HG02938 (cell line): ENCODE results near the gene SLIT3.

Experiments used
- ATAC-seq: cut with Tn5 transposase; IDR thresholded peaks from one replicate; pipeline ENCODE4 v1.9.1; 2021; ENCODE audit warnings: mild to moderate bottlenecking, moderate library complexity; ENCODE audit not compliant: unreplicated experiment

Gene SLIT3

DNA sequence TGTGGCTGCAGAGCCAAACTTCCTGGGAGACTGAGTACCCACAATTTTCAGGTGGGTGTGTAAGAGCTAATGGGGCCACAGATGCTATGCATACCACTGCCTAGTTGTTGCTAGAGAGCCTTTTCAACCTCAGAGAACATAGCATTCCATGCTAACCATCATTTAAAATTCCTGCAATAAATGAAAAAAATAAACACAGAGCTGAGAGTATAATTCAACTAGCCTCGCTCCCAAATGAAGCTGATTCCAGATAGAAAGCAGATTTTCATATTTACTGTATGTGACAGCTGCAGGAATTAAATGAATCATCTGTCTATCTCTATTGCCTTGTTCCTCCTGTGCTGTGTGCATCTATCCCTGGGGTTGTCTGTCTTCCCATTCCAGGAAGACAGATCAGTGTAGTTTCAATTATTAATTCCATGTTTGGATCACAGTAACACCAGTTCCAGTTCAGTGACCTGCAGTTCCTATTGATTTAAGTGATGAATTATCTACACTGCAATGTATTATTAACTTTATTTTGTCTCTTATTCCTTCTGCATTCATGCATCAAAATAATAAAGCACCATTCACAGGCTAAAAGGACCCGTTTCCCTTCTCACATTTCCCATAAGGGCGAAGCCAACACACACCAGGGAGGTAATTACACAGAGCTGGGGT is 324.5 kb downstream of the SLIT3 start:
- ATAC-seq: no peak

DNA sequence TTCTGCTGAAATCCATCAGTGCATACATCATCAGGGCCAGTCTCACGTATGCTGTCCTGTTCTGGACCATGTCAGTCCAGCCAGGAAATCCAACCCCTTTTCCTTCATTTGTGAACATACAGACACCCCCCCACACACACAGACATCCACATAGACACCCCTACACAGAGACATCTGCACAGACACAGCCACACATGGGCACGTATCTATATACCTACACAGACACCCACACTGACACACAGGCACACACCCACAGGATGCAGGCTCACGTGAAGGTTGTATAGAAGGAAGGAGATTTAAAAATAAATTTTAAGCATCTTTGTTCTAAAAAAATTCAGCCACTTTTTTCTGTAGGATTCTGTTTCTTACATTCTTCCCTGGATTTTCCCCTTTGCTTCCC is 325.6 kb downstream of the SLIT3 start:
- ATAC-seq: no peak

DNA sequence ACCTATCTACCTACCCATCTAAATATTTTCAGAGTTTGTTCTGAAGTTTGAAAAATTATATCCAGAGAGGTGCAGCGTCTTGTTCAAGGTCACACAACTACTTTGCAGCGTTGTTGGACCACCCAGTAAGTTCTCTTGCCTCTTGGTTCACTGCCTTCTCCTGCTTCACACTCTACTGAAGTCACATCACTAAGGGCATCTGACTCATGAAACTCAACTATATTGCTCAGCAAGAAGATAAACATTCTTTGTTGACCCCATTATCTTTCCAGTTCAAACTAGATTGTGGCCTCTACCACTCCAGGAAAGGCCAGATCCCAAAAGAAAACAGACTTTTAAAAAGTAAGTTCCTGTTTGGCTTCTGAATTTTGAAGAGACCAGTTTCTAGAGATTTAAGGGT is 326.9 kb downstream of the SLIT3 start:
- no peak for ATAC-seq

DNA sequence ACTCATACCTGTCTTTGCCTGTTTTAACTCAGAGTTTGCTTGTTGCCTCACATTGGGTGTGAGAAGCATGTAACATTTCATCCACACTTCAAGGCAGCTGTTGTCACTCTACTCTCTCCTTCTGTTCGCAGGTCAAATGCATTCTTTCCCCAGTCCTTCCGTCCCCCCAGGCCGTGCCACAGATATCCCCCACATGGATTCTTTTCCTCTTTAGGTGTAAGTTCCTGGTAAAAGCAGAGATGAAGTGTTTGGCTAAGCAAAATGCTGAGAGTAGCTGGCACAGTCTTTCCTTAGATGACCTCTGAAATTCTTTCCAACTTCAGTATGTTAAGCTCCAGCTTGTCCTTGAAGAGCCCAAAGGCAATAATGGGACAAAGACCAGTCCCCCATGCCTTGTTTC is 328.2 kb downstream of the SLIT3 start:
- no peak for ATAC-seq

DNA sequence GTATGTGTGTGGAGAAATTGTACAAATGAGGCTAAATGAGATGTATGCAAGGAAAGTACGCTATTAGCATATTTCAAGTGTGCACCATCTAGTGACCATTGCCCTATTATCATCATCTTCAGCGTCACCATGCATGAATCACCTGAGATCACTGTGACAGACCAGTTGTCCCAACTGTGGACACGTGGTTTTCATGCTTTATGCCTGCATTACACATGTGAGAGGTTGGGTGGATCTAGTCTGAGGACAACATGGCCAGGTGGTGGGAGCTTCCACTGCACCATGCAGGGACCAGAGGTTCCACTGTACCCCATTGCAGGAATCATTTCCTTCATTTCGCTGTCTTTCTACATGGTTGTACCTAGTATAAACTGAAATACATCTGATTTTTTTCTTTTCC is 329.8 kb downstream of the SLIT3 start:
- no peak for ATAC-seq

DNA sequence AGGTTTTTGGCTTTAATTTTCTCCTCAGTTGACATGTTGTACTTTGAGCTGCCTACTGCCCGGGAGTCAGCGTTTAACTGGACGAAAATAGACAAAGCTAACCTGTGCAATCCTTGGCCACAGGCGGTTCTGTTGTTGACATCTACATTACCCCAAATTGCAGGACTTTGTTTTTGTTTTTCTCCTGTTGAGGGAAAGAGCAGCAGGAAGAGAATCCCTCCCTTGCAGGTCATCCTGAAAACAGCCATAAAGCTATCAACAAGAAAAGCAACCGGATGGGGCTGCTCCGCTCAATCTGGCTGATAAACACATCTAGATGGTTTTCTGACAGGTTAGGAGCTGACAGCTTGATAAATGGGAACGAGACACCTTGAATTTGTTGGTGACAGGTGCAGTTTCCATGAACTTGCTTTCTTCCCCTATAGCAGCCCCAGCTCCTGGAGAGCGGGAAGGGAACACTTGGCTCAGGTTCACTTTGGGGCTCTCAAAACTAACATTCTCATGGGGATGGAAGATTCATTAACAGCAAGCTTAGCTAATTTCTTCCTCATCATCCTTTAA is 331.5 kb downstream of the SLIT3 start:
- no peak for ATAC-seq

DNA sequence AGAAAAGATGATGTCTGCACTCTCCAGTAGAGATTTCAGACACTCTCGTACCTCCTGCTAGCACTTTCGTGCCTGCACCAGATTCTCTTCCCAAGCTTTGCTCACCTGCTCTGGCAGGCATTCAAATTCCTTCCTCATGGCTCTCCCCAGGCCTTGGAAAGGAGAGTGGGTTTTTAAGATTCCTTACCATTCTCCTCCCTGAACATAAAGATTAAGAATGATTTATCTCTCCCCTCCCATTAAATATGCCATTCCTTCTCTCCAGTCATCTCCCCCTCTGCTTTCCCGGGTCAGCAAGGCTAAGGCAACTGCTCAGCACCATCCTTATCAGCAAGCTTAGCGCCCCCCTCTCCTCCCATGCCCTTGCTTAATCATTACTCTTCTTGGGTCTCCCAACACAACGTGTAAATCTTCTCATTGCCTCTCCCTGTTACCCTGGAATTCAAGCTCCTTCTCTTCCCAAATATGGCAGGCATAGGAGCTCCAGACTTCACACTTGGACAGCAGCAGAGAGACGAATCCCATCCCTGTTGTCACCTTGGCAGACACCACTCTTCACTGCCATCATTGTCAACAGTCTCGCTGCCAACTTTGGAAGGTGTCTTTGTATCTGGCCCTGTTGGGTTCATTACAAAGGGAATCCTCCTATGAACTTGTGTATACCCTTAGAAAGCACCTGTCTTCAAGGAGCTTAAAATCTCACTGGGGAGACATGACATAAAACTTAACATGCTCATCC is 332.9 kb downstream of the SLIT3 start:
- ATAC-seq: no peak

DNA sequence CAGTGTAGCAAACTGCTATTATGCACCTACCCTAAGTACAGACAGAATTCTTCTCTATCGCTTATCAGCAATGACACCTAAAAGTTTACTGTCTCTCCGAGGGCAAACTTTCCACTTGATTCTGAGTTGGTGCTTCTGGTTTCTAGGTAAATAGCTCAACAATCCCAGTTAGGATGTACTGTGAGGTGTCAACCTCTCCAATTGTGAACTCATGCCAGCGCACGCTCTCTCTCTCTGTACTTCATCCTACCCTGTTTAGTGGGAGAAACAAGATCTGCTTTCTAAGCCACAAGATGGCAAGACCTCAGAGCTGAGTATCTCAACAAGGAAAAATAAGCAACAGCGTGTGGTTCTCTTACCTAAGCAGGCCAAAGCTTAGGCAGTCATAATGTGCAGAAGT is 335.3 kb downstream of the SLIT3 start:
- no peak for ATAC-seq

DNA sequence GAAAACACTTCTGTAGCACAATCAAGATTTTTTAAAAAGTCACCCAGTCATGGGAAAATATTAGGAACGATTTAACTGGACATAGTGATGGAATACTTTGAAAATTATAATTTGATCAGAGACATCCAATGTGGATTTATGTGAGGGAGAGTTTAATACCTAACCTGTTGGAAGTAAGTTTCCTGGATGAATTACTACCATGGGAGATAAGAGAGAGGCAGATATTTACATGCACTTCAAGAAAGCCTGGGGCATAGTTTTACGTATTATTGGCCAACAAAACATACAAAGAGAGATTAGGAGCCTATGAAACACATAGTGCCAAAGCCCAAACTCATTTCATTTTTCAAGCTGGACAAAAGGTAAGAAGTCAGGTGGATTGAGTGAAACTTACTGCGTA is 336.8 kb downstream of the SLIT3 start:
- no peak for ATAC-seq

DNA sequence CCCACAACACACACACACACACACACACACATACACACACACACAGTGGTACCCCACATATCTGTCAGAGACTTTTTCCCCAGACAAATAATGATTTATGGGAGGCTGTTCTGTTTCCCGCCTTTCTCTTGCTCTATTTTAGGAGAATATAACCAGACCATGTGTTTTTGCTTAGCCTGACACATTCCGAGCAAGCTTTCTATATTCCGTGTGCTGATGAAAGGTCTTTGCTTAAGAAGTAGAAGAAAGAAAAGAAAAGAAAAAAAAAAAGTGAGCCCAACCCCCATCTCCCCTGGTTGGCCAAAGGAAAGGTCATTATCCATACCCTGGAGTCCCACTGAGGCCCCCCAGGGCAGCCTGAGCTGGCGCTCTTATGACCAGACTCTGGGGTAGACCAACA is 338.6 kb downstream of the SLIT3 start:
- no peak for ATAC-seq

DNA sequence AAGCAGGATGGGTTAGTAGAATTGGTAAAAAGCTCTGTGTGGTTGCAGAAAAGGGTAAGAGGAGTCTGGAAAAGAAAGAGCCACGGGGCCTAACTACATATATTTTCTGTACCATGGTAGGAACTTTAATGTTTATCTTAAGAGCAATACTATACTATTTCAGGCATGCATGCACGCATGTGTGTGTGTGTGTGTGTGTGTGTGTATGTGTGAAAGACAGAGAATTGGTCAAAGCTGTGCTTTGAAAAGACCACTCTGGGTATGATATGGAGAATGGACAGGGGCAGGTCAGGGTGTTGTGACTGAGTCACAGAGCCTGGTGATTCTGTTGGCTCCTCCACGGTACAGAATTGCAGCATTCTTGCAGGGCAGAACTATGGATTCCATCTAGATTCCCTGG is 339.3 kb downstream of the SLIT3 start:
- ATAC-seq: no peak

DNA sequence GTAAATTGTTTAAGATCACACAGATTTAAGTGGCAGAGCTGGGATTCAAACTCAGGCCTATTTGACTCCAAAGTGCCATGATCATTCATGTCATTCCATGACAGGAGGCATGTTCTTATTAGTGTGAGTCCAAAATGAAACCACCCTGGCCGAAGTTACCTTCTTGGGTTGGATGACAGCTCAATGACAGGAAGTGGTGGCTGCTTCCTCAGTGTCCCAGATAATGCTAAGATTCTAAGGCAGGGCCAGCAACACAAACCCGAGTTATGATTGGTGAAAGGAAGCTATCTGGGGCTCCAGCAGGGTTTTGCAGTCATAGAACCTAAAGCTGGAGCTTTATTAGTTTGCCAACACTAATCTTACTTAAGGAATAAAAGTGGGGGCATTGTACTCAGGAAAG is 340.4 kb downstream of the SLIT3 start:
- no peak for ATAC-seq

DNA sequence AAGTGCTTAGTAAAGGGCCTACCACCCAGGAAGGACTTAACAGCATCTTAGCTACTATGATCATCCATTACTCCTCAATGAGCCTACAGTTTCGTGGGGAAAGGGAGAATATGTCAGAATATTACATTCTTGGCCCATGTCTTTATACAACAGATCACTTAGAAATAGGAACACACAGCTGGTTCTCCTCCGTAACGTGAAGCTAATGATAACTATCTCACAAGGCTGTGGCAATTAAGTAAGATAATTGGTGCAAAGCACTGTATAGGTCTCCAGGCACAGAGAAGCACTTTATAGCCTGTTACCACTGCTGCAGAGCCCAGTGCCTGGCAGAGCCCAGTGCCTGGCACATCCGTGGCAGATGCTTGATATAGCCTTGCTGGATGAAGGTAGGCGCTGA is 347.6 kb downstream of the SLIT3 start:
- no peak for ATAC-seq

DNA sequence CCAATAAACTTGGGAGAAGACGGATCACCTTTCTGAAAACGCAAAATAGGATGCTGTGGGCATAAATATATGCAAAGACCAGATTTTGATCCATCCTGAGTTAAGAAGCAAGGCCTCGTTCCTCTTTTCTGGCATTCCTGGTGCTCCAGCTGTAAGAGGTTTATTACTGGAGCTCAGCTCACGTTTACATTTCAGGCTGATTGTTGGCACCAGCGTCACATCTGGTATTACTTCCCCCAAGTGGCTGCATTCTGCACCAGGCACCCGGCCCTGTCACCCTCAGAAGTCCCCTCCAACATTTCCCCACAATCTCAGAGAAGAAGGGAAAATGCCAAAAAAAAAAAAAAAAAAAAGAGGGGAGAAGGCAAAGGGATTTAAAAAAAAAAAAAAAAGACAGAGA is 348.7 kb downstream of the SLIT3 start:
- no peak for ATAC-seq

DNA sequence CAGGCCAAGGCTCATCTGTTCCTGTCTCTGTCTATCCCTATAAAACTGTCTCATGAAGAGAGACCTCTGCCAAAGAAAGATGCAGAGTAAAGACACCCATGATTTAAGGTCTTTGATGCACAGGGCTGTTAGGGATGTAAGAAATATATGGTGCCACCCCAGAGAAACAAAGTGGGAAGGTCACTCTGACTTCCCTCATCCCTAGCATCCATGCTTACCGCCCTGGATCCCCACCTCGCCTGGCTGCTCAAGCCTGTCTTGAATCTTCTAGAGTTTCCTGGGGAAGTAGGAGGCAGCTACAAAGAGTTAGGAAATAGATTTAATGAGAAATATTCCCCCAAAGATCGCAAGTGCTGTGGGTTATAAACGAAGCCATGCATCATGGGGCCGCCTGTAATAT is 349.2 kb downstream of the SLIT3 start:
- no peak for ATAC-seq

DNA sequence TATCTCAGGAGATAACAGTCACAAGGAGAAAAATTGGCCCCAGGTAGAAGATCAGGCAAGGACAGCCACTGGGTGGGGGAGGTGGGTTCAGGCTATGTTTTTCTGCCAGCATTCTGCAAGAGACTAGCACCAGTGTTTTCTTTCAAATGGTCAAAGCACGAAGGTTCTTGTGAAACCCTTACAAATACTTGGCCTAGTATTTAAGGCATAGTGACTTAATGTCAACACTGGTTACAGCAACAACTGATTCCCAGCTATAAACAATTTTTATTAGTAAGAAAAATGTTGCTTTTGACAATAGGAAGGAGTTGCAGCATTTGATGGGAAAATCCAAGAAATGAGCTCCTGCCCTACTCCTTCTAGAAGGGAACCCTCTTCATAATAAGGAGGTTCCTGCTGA is 349.6 kb downstream of the SLIT3 start:
- no peak for ATAC-seq

DNA sequence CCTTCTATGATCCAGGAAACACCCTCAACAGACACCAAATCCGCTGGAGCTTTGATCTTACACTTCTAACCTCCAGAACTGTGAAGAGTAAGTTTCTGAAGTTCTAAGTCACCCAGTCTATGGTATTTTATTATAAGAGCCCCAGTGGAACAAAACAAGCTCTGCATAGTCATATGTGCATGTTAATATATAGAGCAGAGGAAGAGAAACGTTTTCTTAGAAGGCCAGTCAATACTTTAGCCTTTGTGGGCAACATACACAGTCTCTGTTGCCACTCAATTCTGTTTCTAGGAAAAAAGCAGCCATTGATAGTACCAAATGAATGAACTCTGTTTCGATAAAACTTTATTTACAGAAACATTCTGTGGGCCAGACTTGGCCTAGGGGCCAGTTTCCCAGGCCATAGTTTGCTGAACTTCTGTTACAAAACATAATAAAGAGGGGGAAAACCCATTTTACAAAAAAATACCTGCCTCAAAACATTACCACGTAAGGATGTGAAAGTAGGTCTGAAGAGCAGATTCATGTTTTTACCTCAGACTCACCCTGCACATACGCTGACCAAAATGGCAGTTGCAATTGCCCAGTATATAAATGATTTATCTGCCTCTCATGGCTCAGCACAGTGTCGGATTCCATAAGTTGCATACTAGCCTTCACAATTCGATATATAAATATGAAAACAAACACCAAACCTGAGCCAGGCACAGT is 350.5 kb downstream of the SLIT3 start:
- ATAC-seq: peak; percentile 78

DNA sequence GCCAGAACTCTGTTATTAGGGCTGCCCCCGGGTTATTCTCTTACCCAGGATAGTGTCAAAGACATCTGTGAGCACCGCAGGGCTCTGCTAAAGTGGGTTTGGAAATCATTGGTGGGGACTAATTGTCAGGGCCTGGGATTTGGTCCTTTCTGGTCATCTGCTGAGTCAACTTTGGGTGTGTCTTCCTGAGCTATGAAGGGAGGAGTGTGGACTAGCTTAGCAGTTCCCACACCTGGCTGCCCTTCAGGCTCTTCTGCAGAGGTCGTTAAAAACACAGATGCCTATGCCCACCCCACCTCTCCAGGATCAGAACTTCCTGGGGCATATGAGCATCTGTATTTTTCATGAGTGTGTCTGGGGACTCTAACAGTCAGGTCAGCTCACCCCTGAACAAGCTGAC is 352.2 kb downstream of the SLIT3 start:
- ATAC-seq: no peak

DNA sequence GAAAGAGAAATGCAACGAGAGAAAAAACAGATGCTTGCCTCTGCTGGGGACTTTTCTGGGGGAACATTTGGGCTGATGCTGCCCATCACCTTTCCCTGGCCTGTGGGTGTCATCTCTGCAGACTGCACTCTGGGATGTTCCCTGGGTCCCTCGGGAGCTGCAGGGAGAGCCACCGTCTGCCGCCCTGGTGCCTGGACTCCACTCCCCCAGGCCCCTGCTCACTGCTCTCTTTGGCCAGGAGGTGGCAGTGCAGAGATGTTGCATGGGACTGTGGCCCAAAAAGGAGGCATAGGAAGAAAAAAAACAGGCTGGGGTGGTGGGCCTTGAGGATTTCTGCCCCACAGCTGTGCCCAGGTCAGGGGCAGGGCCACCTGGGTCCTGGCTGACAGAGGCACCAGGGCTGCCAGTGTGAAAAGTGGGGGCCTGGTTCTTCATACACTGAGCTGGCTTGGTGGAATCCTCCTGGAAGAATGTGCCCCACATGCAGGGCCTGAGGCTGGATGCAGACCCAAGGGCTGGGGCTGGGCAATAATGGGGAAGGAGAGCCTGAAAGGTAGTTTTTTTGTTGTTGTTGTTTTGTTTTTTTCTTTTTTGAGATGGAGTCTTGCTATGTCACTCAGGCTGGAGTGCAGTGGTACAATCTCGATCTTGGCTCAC is 353.6 kb downstream of the SLIT3 start:
- peak; percentile 41 for ATAC-seq

DNA sequence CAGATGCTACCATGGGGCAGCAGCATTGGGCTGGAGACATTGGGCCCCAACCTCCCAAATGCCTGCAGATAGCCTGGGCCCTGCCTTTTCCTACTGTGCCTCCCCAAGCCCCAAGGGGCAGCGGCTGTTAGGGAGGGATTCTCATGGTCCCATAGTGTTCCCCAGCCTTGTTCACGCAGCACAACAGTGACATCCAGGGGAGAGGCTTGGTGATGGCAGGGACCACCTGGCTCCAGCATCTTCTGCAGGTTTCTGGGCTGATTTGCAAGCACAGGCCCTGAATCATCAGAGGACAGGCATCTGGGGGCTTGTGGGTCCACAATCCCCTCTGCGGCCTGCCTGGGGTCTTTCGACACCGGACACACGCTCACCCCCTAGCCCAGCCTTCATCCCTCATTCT is 354.6 kb downstream of the SLIT3 start:
- no peak for ATAC-seq

DNA sequence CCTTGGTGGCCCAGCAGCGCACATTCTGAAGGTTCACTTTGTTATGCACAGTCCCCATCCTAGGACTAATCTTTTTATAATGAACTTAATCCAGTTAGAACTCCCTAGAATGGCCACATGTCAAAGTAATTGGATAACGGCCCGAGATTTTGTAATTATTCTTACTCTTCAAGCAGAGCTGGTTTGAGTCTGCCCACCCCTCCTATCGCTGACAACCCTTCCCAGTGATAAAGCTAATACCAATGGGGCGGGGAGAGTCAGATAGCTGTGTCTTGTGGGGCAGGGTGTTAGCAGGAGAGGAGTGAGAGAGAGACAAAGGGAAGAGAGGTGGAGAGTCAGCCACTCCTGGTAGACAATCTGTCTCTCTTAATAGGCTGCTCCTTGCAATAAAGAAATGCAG is 356.9 kb downstream of the SLIT3 start:
- ATAC-seq: no peak
